Measurements from ENCODE around the gene GARIN5B. TPM values are rescaled to one million over a fixed set of nuclear protein-coding genes. Genes with fewer than 3 reads are reported as not detected.

GARIN5B gene
- total RNA-seq, 1 experiment from 2014 or later, result not detected

GRCh38 chr19:55322204-55322885 is 40.7 kb downstream of the GARIN5B start:
- Mint-ChIP-seq H3K4me3 (ENCODE audit: unreplicated experiment) (no peak overlapping the region), H3K27me3 (ENCODE audit: insufficient read depth, unreplicated experiment) (peaks cover 27% of the 10 kb centered on the region), H3K9me3 (ENCODE audit: unreplicated experiment) (no peaks in the 10 kb centered on the region), H3K4me1 (ENCODE audit: insufficient read depth, unreplicated experiment) (peaks cover 6% of the 10 kb centered on the region), H3K36me3 (ENCODE audit: insufficient read depth, unreplicated experiment) (peaks cover 10% of the 10 kb centered on the region), H3K27ac (ENCODE audit: low read depth, unreplicated experiment) (no peak overlapping the region)
- no peak for DNase-seq (ENCODE audit: unreplicated experiment)
- POLR2A ChIA-PET, result interaction anchor here (0.6 to 1.5 kb wide), 7 partner anchors 11 to 84 kb away, joined by 3 to 6 read pairs (median 3); partner anchors contain the start of genes HSPBP1 and KMT5C
- CTCF ChIA-PET, result interaction anchor here (0.9 to 7.6 kb wide), 4 partner anchors 17 to 61 kb away, joined by 4 to 58 read pairs (median 5); no protein-coding TSS in a partner anchor
- no peak for TF ChIP-seq CTCF (IDR thresholded peaks at IDR 0.05; ENCODE audit: unreplicated experiment)
- intact Hi-C loops (cut with micrococcal nuclease), result no loop called here
- no TSS peak for BruUV-seq (replicated peaks)

- no TSS peak for BruUV-seq (replicated peaks)
- H3K27ac Mint-ChIP-seq (ENCODE audit: low read depth, unreplicated experiment), result no peak overlapping the region
- no peak overlapping the region for H3K4me3 Mint-ChIP-seq (ENCODE audit: unreplicated experiment)
- peaks cover 27% of the 10 kb centered on the region for H3K27me3 Mint-ChIP-seq (ENCODE audit: insufficient read depth, unreplicated experiment)
- DNase-seq (ENCODE audit: unreplicated experiment), result no peak
- ChIA-PET CTCF (interaction anchor here (0.6 to 7.6 kb wide), 5 partner anchors 17 to 146 kb away, joined by 3 to 58 read pairs (median 4); no protein-coding TSS in a partner anchor), POLR2A (interaction anchor here (1.1 to 1.5 kb wide), 3 partner anchors 18 to 85 kb away, joined by 3 to 4 read pairs (median 3); partner anchors contain the start of genes HSPBP1 and KMT5C)
- intact Hi-C loops (cut with micrococcal nuclease), result no loop called here
- peaks cover 6% of the 10 kb centered on the region for H3K4me1 Mint-ChIP-seq (ENCODE audit: insufficient read depth, unreplicated experiment)
- peaks cover 8% of the 10 kb centered on the region for H3K36me3 Mint-ChIP-seq (ENCODE audit: insufficient read depth, unreplicated experiment)
- no peaks in the 10 kb centered on the region for H3K9me3 Mint-ChIP-seq (ENCODE audit: unreplicated experiment)
- no peak for TF ChIP-seq CTCF (IDR thresholded peaks at IDR 0.05; ENCODE audit: unreplicated experiment)
Measured at GRCh38 chr19:55321466-55322137, 41.5 kb downstream of the GARIN5B start.

GRCh38 chr19:55320844-55321419 is 42.1 kb downstream of the GARIN5B start:
- no peak for DNase-seq (ENCODE audit: unreplicated experiment)
- H3K4me1 Mint-ChIP-seq (ENCODE audit: insufficient read depth, unreplicated experiment), result peaks cover 6% of the 10 kb centered on the region
- peaks cover 27% of the 10 kb centered on the region for H3K27me3 Mint-ChIP-seq (ENCODE audit: insufficient read depth, unreplicated experiment)
- H3K36me3 Mint-ChIP-seq (ENCODE audit: insufficient read depth, unreplicated experiment), result peaks cover 1% of the 10 kb centered on the region
- POLR2A ChIA-PET, result interaction anchor here (1.5 kb wide), 1 partner anchor 19 kb away, joined by 4 read pairs; the partner anchor contains the start of gene KMT5C
- no peak overlapping the region for H3K4me3 Mint-ChIP-seq (ENCODE audit: unreplicated experiment)
- no peak overlapping the region for H3K27ac Mint-ChIP-seq (ENCODE audit: low read depth, unreplicated experiment)
- intact Hi-C loops (cut with micrococcal nuclease), result no loop called here
- CTCF ChIA-PET, result interaction anchor here (0.6 to 7.6 kb wide), 5 partner anchors 19 to 226 kb away, joined by 3 to 58 read pairs (median 5); no protein-coding TSS in a partner anchor
- TF ChIP-seq CTCF (IDR thresholded peaks at IDR 0.05; ENCODE audit: unreplicated experiment), result no peak
- no TSS peak for BruUV-seq (replicated peaks)
- H3K9me3 Mint-ChIP-seq (ENCODE audit: unreplicated experiment), result no peaks in the 10 kb centered on the region

GRCh38 chr19:55319785-55320184 is 43.3 kb downstream of the GARIN5B start:
- POLR2A ChIA-PET, result no interaction called here
- intact Hi-C loops (cut with micrococcal nuclease), result no loop called here
- no peak overlapping the region for H3K27ac Mint-ChIP-seq (ENCODE audit: low read depth, unreplicated experiment)
- H3K4me3 Mint-ChIP-seq (ENCODE audit: unreplicated experiment), result no peak overlapping the region
- H3K4me1 Mint-ChIP-seq (ENCODE audit: insufficient read depth, unreplicated experiment), result peaks cover 6% of the 10 kb centered on the region
- CTCF ChIA-PET, result interaction anchor here (0.6 to 7.6 kb wide), 3 partner anchors 18 to 225 kb away, joined by 3 to 58 read pairs (median 6); no protein-coding TSS in a partner anchor
- H3K27me3 Mint-ChIP-seq (ENCODE audit: insufficient read depth, unreplicated experiment), result peaks cover 27% of the 10 kb centered on the region
- BruUV-seq (replicated peaks), result no TSS peak
- H3K9me3 Mint-ChIP-seq (ENCODE audit: unreplicated experiment), result no peaks in the 10 kb centered on the region
- no peaks in the 10 kb centered on the region for H3K36me3 Mint-ChIP-seq (ENCODE audit: insufficient read depth, unreplicated experiment)
- no peak for DNase-seq (ENCODE audit: unreplicated experiment)
- TF ChIP-seq CTCF (IDR thresholded peaks at IDR 0.05; ENCODE audit: unreplicated experiment), result no peak
